Effector memory CD8-positive, alpha-beta T cell (primary cell): ENCODE results near the gene TAC3.
"Not testable (repeated sequence)": the region's sequence is repeated elsewhere in the genome, so short reads cannot be mapped to it uniquely, and the experiment has no call there.

ENCODE experiments used
- ATAC-seq: fragments of 150-1000 bp; cut with Tn5 transposase; replicated peaks from 2 replicates; pipeline ENCODE4 v1.10.0; 2021; ENCODE audit warnings: mild to moderate bottlenecking, moderate library complexity
- DNase-seq, 3 experiments: peaks; one replicate each; pipeline ENCODE4 v3.0.0; 2021
- H3K27ac Mint-ChIP-seq, 2 donors: one replicate each; pipeline ENCODE4 v1.8.0; 2022; ENCODE audit warnings: mild to moderate bottlenecking in 2 of 2, mixed read lengths in 2 of 2, moderate library complexity in 2 of 2
- H3K27me3 Mint-ChIP-seq, 2 donors: one replicate each; pipeline ENCODE4 v1.8.0; 2022; ENCODE audit warnings: mixed read lengths in 2 of 2
- H3K36me3 Mint-ChIP-seq: one replicate; pipeline ENCODE4 v1.8.0; 2022; ENCODE audit warnings: mild to moderate bottlenecking, moderate library complexity, mixed read lengths; ENCODE audit not compliant: insufficient read depth
- H3K4me1 Mint-ChIP-seq, 2 donors: one replicate each; pipeline ENCODE4 v1.8.0; 2022; ENCODE audit warnings: low read depth in 2 of 2, mixed read lengths in 2 of 2
- H3K4me3 Mint-ChIP-seq, 2 donors: one replicate each; pipeline ENCODE4 v1.8.0; 2022; ENCODE audit warnings: mild to moderate bottlenecking in 2 of 2, mixed read lengths in 2 of 2, moderate library complexity in 2 of 2
- H3K9me3 Mint-ChIP-seq, 2 donors: one replicate each; pipeline ENCODE4 v1.8.0; 2022; ENCODE audit warnings: mixed read lengths in 2 of 2

Gene TAC3

GRCh38 chr12:57027805-57028153 is 11.4 kb upstream of the TAC3 start:
- H3K36me3 Mint-ChIP-seq = peaks cover 3% of the 10 kb centered on the region
- ATAC-seq = no peak
- H3K4me3 Mint-ChIP-seq = no peak overlapping the region
- peak overlapping the region; percentile 0 to 8 for H3K27ac Mint-ChIP-seq
- peaks cover 0 to 11% of the 10 kb centered on the region in 2 donors for H3K27me3 Mint-ChIP-seq
- H3K4me1 Mint-ChIP-seq = peaks cover 18 to 27% of the 10 kb centered on the region in 2 donors
- H3K9me3 Mint-ChIP-seq = no peaks in the 10 kb centered on the region
- DNase-seq = no peak

GRCh38 chr12:57027011-57027804 is 10.9 kb upstream of the TAC3 start:
- H3K4me3 Mint-ChIP-seq = no peak overlapping the region
- peaks cover 3% of the 10 kb centered on the region for H3K36me3 Mint-ChIP-seq
- ATAC-seq (no peak), DNase-seq (no peak)
- H3K4me1 Mint-ChIP-seq = peaks cover 18 to 27% of the 10 kb centered on the region in 2 donors
- H3K9me3 Mint-ChIP-seq = no peaks in the 10 kb centered on the region
- H3K27ac Mint-ChIP-seq = peak overlapping the region; percentile 8 to 80
- H3K27me3 Mint-ChIP-seq = peaks cover 0 to 11% of the 10 kb centered on the region in 2 donors

- no peak for DNase-seq
- Mint-ChIP-seq H3K27me3 (peaks cover 0 to 11% of the 10 kb centered on the region in 2 donors), H3K27ac (no peak overlapping the region), H3K36me3 (peaks cover 3% of the 10 kb centered on the region), H3K4me3 (no peak overlapping the region), H3K4me1 (peaks cover 8 to 13% of the 10 kb centered on the region in 2 donors), H3K9me3 (no peaks in the 10 kb centered on the region)
- ATAC-seq = no peak
These were observed 8.9 kb upstream of the TAC3 start for GRCh38 chr12:57025196-57025595.

- not testable (repeated sequence) for DNase-seq, H3K4me1 Mint-ChIP-seq, H3K4me3 Mint-ChIP-seq, H3K9me3 Mint-ChIP-seq, H3K36me3 Mint-ChIP-seq, ATAC-seq, H3K27ac Mint-ChIP-seq
- H3K27me3 Mint-ChIP-seq = peaks cover 0 to 11% of the 10 kb centered on the region in 2 donors
These were observed 6.0 kb upstream of the TAC3 start for GRCh38 chr12:57022324-57022723.

- ATAC-seq = no peak
- H3K9me3 Mint-ChIP-seq = no peaks in the 10 kb centered on the region
- H3K27me3 Mint-ChIP-seq = peaks cover 7 to 31% of the 10 kb centered on the region in 2 donors
- DNase-seq = no peak
- peaks cover 3% of the 10 kb centered on the region for H3K36me3 Mint-ChIP-seq
- H3K27ac Mint-ChIP-seq = no peak overlapping the region
- no peak overlapping the region for H3K4me3 Mint-ChIP-seq
- no peaks in the 10 kb centered on the region for H3K4me1 Mint-ChIP-seq
These were observed 3.8 kb upstream of the TAC3 start for GRCh38 chr12:57019983-57020719.

GRCh38 chr12:57018906-57019305 is 2.6 kb upstream of the TAC3 start:
- H3K4me1 Mint-ChIP-seq = no peaks in the 10 kb centered on the region
- peaks cover 19 to 41% of the 10 kb centered on the region in 2 donors for H3K27me3 Mint-ChIP-seq
- DNase-seq = no peak

GRCh38 chr12:57018353-57018752 is 2.0 kb upstream of the TAC3 start:
- not testable (repeated sequence) for H3K36me3 Mint-ChIP-seq, H3K4me1 Mint-ChIP-seq, H3K9me3 Mint-ChIP-seq, DNase-seq, H3K4me3 Mint-ChIP-seq, H3K27ac Mint-ChIP-seq, ATAC-seq
- peaks cover 25 to 41% of the 10 kb centered on the region in 2 donors for H3K27me3 Mint-ChIP-seq

More at GRCh38 chr12:57018906-57019305, 2.6 kb upstream of the TAC3 start:
- H3K4me3 Mint-ChIP-seq = no peak overlapping the region
- peaks cover 3% of the 10 kb centered on the region for H3K36me3 Mint-ChIP-seq
- no peak overlapping the region for H3K27ac Mint-ChIP-seq
- no peak for ATAC-seq
- no peaks in the 10 kb centered on the region for H3K9me3 Mint-ChIP-seq

- H3K27ac Mint-ChIP-seq = peak overlapping the region in 1 of 2 donors; percentile 2
These were observed 3.5 kb downstream of the TAC3 start for GRCh38 chr12:57012600-57013465.

GRCh38 chr12:57011438-57012424 is 4.6 kb downstream of the TAC3 start:
- H3K9me3 Mint-ChIP-seq = no peaks in the 10 kb centered on the region
- ATAC-seq = peak; percentile 70
- DNase-seq = no peak
- H3K4me3 Mint-ChIP-seq = no peak overlapping the region
- H3K27ac Mint-ChIP-seq = peak overlapping the region in 1 of 2 donors; percentile 20
- H3K4me1 Mint-ChIP-seq = peaks cover 11 to 15% of the 10 kb centered on the region in 2 donors
- H3K36me3 Mint-ChIP-seq = no peaks in the 10 kb centered on the region
- H3K27me3 Mint-ChIP-seq = peaks cover 25 to 46% of the 10 kb centered on the region in 2 donors

More at GRCh38 chr12:57012600-57013465, 3.5 kb downstream of the TAC3 start:
- peaks cover 5 to 10% of the 10 kb centered on the region in 2 donors for H3K4me1 Mint-ChIP-seq
- ATAC-seq = no peak
- no peaks in the 10 kb centered on the region for H3K36me3 Mint-ChIP-seq
- H3K9me3 Mint-ChIP-seq = no peaks in the 10 kb centered on the region
- peaks cover 25 to 50% of the 10 kb centered on the region in 2 donors for H3K27me3 Mint-ChIP-seq
- no peak for DNase-seq
- no peak overlapping the region for H3K4me3 Mint-ChIP-seq

- ATAC-seq (no peak), DNase-seq (no peak)
- Mint-ChIP-seq H3K4me1 (peaks cover 14 to 18% of the 10 kb centered on the region in 2 donors), H3K27ac (no peak overlapping the region), H3K4me3 (no peak overlapping the region), H3K27me3 (peaks cover 24 to 36% of the 10 kb centered on the region in 2 donors), H3K9me3 (no peaks in the 10 kb centered on the region), H3K36me3 (no peaks in the 10 kb centered on the region)
These were observed 5.6 kb downstream of the TAC3 start for GRCh38 chr12:57010627-57011247.

GRCh38 chr12:57009949-57010626 is 6.2 kb downstream of the TAC3 start:
- Mint-ChIP-seq H3K27ac (no peak overlapping the region), H3K27me3 (peaks cover 18 to 30% of the 10 kb centered on the region in 2 donors), H3K9me3 (no peaks in the 10 kb centered on the region), H3K36me3 (no peaks in the 10 kb centered on the region), H3K4me3 (no peak overlapping the region), H3K4me1 (peaks cover 20 to 24% of the 10 kb centered on the region in 2 donors)
- DNase-seq (no peak), ATAC-seq (no peak)
